ENCODE measurements around the gene SLC26A2. TPM values are rescaled to one million over a fixed set of nuclear protein-coding genes. Genes with fewer than 3 reads are reported as not detected.
A peak's percentile ranks its signal among the peaks of the same experiment; 100 is the strongest.

The SLC26A2 gene
- total and polyA plus RNA-seq, 2 donors from 2014 or later, result 2.2 to 18.4 TPM

DNA sequence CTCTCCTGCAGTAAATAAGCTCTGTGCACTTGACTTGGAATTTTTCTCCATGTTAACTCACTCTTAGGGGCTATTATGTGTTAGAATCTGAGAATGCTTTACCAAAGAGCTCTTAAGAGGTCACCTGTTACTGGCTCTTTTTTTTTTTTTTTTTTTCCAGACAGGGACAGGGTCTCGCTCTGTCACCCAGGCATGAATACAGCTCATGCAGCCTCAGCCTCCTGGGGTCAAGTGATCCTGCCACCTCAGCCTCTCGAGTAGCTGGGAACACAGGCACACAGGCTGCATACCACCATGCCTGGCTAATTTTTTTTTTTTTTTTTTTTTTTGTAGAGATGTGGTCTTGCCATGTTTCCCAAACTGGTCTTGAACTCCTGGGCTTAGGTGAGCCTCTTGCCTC is 62.1 kb downstream of the SLC26A2 start:
- DNase-seq, result peak in 2 of 5 donors; percentile 11 to 54
- TF ChIP-seq, protein P1, sequence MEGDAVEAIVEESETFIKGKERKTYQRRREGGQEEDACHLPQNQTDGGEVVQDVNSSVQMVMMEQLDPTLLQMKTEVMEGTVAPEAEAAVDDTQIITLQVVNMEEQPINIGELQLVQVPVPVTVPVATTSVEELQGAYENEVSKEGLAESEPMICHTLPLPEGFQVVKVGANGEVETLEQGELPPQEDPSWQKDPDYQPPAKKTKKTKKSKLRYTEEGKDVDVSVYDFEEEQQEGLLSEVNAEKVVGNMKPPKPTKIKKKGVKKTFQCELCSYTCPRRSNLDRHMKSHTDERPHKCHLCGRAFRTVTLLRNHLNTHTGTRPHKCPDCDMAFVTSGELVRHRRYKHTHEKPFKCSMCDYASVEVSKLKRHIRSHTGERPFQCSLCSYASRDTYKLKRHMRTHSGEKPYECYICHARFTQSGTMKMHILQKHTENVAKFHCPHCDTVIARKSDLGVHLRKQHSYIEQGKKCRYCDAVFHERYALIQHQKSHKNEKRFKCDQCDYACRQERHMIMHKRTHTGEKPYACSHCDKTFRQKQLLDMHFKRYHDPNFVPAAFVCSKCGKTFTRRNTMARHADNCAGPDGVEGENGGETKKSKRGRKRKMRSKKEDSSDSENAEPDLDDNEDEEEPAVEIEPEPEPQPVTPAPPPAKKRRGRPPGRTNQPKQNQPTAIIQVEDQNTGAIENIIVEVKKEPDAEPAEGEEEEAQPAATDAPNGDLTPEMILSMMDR (IDR thresholded peaks at IDR 0.05; ENCODE audit: borderline replicate concordance, extremely low read depth, insufficient read depth), result no peak
- Histone ChIP-seq H3K27me3 (ENCODE audit: control insufficient read depth, insufficient read depth, low read length) (no peaks in the 10 kb centered on the region), H3K27ac (ENCODE audit: low read depth in 2 of 2, low read length in 2 of 2) (no peak overlapping the region), H3K36me3 (ENCODE audit: control insufficient read depth in 2 of 3, insufficient read depth in 3 of 3, low read length in 3 of 3) (peaks cover 4 to 52% (median 27%) of the 10 kb centered on the region in 3 donors), H3K9ac (ENCODE audit: low read length in 3 of 3) (no peak overlapping the region), H3K9me3 (ENCODE audit: control insufficient read depth in 2 of 3, insufficient read depth in 1 of 3, low read length in 3 of 3) (no peaks in the 10 kb centered on the region), H3K4me1 (ENCODE audit: control insufficient read depth in 2 of 3, insufficient read depth in 2 of 3, low read depth in 1 of 3, low read length in 3 of 3) (no peaks in the 10 kb centered on the region), H3K4me3 (ENCODE audit: low read length in 3 of 3) (no peak overlapping the region)
- intact Hi-C loops (cut with DNase I), result no loop called here
- no peak for FAIRE-seq

DNA sequence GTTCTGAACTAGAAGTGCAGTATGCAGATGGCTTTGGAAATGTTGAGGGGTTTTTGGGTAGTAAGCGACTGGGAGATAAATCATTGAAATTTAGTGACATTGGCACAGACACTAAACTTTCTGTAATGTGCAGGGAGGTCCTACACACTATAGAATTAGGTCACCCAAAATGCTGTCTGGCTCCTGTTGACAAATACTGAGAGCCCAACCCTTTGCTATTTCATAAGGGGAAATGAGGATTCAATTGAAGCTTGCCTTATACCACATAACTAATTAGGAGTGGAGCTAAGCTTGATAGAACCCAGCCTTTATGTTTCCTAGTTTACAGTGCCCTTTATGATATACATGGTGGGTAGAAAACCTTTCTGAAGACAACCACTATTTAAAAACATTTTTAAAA is 62.6 kb downstream of the SLC26A2 start:
- Histone ChIP-seq H3K27me3 (ENCODE audit: control insufficient read depth, insufficient read depth, low read length) (no peaks in the 10 kb centered on the region), H3K9me3 (ENCODE audit: control insufficient read depth in 2 of 3, insufficient read depth in 1 of 3, low read length in 3 of 3) (no peaks in the 10 kb centered on the region), H3K9ac (ENCODE audit: low read length in 3 of 3) (no peak overlapping the region), H3K4me3 (ENCODE audit: low read length in 3 of 3) (no peak overlapping the region), H3K4me1 (ENCODE audit: control insufficient read depth in 2 of 3, insufficient read depth in 2 of 3, low read depth in 1 of 3, low read length in 3 of 3) (no peaks in the 10 kb centered on the region), H3K36me3 (ENCODE audit: control insufficient read depth in 2 of 3, insufficient read depth in 3 of 3, low read length in 3 of 3) (peaks cover 4 to 52% (median 26%) of the 10 kb centered on the region in 3 donors), H3K27ac (ENCODE audit: low read depth in 2 of 2, low read length in 2 of 2) (no peak overlapping the region)
- no peak for FAIRE-seq
- TF ChIP-seq, protein P1 (IDR thresholded peaks at IDR 0.05; ENCODE audit: borderline replicate concordance, extremely low read depth, insufficient read depth), result no peak
- DNase-seq, result no peak
- intact Hi-C loops (cut with DNase I), result no loop called here

DNA sequence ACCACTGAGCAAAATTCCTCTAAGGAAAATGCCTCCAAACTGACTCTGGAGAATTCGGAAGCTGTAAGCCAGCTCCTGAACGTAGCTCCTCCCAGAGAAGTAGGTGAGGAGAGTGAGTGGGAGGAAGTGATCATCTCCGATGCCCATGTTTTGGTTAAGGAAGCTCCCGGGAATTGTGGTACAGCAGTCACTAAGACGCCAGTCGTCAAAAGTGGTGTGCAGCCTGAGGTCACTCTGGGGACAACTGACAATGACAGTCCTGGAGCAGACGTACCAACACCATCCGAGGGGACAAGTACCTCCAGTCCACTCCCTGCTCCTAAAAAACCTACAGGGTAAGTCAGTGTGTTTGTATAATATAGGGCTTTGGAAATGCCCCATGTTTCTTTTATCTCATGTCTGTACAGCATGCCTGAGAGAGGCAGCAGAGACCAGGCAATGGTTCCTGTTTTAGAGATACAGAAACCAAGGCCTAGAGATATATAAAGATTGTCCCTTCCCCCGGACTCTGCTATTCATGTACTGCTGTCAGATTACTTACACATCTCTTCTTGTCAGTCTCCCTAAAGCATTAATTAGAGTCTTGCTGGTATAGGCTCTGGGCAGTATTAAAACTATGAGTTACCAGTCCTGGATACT is 63.9 kb downstream of the SLC26A2 start:
- peaks cover 0 to 41% (median 22%) of the 10 kb centered on the region in 3 donors for H3K36me3 ChIP-seq (ENCODE audit: control insufficient read depth in 2 of 3, insufficient read depth in 3 of 3, low read length in 3 of 3)
- no peaks in the 10 kb centered on the region for H3K4me1 ChIP-seq (ENCODE audit: control insufficient read depth in 2 of 3, insufficient read depth in 2 of 3, low read depth in 1 of 3, low read length in 3 of 3)
- intact Hi-C loops (cut with DNase I), result no loop called here
- TF ChIP-seq, protein P1 (IDR thresholded peaks at IDR 0.05; ENCODE audit: borderline replicate concordance, extremely low read depth, insufficient read depth), result peak; percentile 4
- DNase-seq (peak in 2 of 5 donors; percentile 13 to 29), FAIRE-seq (no peak)
- no peaks in the 10 kb centered on the region for H3K9me3 ChIP-seq (ENCODE audit: control insufficient read depth in 2 of 3, insufficient read depth in 1 of 3, low read length in 3 of 3)
- H3K27ac ChIP-seq (ENCODE audit: low read depth in 2 of 2, low read length in 2 of 2), result no peak overlapping the region
- no peak overlapping the region for H3K9ac ChIP-seq (ENCODE audit: low read length in 3 of 3)
- no peaks in the 10 kb centered on the region for H3K27me3 ChIP-seq (ENCODE audit: control insufficient read depth, insufficient read depth, low read length)
- no peak overlapping the region for H3K4me3 ChIP-seq (ENCODE audit: low read length in 3 of 3)
